ENCODE measurements around the gene TIMM44.

GRCh38 chr19:7911508-7912143 is 31.8 kb downstream of the TIMM44 start:
- TF ChIP-seq, protein P1, sequence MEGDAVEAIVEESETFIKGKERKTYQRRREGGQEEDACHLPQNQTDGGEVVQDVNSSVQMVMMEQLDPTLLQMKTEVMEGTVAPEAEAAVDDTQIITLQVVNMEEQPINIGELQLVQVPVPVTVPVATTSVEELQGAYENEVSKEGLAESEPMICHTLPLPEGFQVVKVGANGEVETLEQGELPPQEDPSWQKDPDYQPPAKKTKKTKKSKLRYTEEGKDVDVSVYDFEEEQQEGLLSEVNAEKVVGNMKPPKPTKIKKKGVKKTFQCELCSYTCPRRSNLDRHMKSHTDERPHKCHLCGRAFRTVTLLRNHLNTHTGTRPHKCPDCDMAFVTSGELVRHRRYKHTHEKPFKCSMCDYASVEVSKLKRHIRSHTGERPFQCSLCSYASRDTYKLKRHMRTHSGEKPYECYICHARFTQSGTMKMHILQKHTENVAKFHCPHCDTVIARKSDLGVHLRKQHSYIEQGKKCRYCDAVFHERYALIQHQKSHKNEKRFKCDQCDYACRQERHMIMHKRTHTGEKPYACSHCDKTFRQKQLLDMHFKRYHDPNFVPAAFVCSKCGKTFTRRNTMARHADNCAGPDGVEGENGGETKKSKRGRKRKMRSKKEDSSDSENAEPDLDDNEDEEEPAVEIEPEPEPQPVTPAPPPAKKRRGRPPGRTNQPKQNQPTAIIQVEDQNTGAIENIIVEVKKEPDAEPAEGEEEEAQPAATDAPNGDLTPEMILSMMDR (IDR thresholded peaks at IDR 0.05) = no peak
- no peak for TF ChIP-seq POLR2A (IDR thresholded peaks at IDR 0.05)

Measured in testis (tissue), 2 donors.